IPS-15b (cell line): ENCODE data around the gene RABIF.
"Not testable (repeated sequence)": the region's sequence is repeated elsewhere in the genome, so short reads cannot be mapped to it uniquely, and the experiment has no call there.

Experiments used
- H3K27me3 ChIP-seq: one replicate; pipeline ENCODE4 v1.6.1; 2013; ENCODE audit warnings: low read length; ENCODE audit not compliant: control insufficient read depth, insufficient read depth
- H3K36me3 ChIP-seq: one replicate; pipeline ENCODE4 v1.6.1; 2013; ENCODE audit warnings: low read length; ENCODE audit not compliant: control insufficient read depth, insufficient read depth
- H3K4me1 ChIP-seq: one replicate; pipeline ENCODE4 v1.6.1; 2013; ENCODE audit warnings: mild to moderate bottlenecking, low read length; ENCODE audit not compliant: control insufficient read depth, insufficient read depth
- H3K4me3 ChIP-seq: one replicate; pipeline ENCODE4 v1.5.1; 2013; ENCODE audit warnings: low read depth, low read length
- H3K9ac ChIP-seq: one replicate; pipeline ENCODE4 v1.6.1; 2013; ENCODE audit warnings: low read depth, mild to moderate bottlenecking, low read length
- H3K9me3 ChIP-seq: one replicate; pipeline ENCODE4 v1.6.1; 2013; ENCODE audit warnings: mild to moderate bottlenecking, low read length; ENCODE audit not compliant: control insufficient read depth, insufficient read depth

Gene RABIF

DNA sequence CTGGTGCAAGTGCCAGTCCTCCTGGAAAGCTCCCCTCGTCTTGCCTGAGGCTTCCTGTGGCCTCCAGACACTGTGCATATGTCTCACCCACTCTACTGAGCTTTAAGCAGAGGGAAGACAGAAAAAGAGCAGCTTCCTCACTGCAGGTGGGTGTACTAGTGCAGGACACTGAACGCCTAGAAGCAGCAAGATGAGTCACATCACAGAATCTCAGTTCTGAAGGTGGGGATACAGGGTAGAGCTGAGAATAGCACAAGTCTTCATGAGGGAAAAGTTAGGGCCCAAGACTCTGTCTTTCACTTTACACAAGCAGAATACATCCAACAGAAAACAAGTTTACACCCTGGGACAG lies 40.8 kb downstream of the RABIF start:
- Histone ChIP-seq H3K4me1 (no peaks in the 10 kb centered on the region), H3K9ac (no peak overlapping the region), H3K27me3 (no peaks in the 10 kb centered on the region)

DNA sequence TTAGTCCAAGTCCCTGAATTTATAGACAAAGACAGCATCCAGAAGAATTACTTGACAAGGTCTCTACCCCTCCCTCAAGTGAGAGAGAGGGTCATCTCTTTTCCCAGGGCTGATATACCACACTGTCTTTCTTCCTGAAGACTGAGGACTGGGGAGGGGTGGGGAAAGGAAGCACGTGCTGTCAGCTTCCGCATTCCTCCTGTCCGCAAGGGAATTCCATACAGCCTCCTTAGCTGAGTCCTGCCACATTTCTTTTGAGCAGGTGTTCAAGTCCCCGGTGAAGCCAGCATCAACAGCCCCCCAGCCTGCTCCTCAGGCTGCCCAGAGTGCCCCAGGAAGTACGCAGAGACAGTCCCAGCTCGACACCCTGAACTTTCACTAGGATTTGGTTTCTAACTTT lies 44.0 kb downstream of the RABIF start:
- Histone ChIP-seq H3K4me1 (no peaks in the 10 kb centered on the region), H3K4me3 (no peak overlapping the region), H3K27me3 (no peaks in the 10 kb centered on the region), H3K9ac (no peak overlapping the region), H3K36me3 (no peaks in the 10 kb centered on the region), H3K9me3 (no peaks in the 10 kb centered on the region)

More for the DNA sequence above, 40.8 kb downstream of the RABIF start:
- Histone ChIP-seq H3K9me3 (no peaks in the 10 kb centered on the region), H3K36me3 (no peaks in the 10 kb centered on the region), H3K4me3 (no peak overlapping the region)

DNA sequence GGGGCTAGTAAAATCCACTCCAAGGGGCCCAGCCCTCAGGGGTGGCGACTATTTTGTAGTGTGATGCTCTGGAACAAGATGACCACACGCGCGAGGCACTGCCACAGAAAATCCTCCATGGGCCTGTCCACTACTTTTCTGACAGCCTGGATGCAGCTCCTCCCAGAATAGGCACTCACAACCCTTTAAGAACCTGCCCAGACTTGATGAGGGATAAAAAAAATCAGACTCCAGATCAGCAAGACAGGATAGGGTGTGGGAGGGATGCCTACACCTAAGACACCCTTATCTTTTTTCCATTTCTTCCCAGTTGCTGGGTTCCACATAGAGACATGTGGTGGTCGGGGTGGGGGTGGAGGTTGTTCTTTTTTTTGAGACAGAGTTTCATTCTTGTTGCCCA lies 44.7 kb downstream of the RABIF start:
- Histone ChIP-seq H3K9me3 (no peaks in the 10 kb centered on the region), H3K4me1 (no peaks in the 10 kb centered on the region), H3K4me3 (no peak overlapping the region), H3K9ac (no peak overlapping the region), H3K27me3 (no peaks in the 10 kb centered on the region), H3K36me3 (no peaks in the 10 kb centered on the region)

DNA sequence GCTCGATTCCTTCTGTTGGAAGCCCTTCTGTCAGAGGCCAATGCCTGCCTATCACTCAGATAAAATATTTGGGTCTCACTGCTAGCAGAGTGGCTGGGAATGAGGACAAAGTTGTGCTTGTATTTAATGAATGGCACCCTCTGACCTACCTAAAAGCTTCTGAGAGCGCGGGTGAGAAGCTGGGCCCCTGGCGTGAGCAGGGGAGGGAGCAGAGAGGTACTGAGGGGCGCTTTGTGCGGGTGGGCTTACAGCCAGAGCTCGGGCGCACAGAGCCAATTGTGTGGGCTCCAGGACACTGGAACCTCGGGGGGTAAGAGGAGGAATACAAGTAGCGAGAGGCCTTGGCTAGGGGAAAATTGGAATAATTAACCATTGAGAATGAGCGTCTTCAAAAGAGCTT lies 45.9 kb downstream of the RABIF start:
- H3K4me1 ChIP-seq, result no peaks in the 10 kb centered on the region
- no peak overlapping the region for H3K4me3 ChIP-seq
- H3K9ac ChIP-seq, result no peak overlapping the region
- H3K9me3 ChIP-seq, result no peaks in the 10 kb centered on the region
- H3K27me3 ChIP-seq, result no peaks in the 10 kb centered on the region
- no peaks in the 10 kb centered on the region for H3K36me3 ChIP-seq

DNA sequence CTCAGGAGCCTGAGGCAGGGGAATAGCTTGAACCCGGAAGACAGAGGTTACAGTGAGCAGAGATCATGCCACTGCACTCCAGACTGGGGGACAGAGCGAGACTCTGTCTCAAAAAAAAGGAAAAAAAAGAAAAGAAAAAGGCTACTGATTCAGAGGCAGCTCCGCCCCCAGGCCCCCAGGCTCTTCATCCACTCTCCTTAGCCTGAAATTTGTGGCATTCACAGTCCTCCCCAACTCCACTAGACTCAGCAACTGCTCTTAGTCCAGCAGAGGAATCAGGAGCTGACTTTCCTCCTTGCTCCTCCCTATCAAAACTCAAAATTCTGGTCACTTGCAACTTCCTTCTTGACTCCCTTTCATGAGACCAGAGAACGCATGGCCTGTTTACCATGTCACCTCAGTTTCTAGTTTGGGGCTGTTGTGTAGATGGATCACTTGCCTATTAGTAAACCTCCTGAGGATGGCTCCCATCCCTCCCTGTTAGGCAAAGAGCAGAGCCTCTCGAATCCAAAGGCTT lies 51.1 kb downstream of the RABIF start:
- H3K9me3 ChIP-seq, result no peaks in the 10 kb centered on the region
- no peaks in the 10 kb centered on the region for H3K27me3 ChIP-seq
- no peaks in the 10 kb centered on the region for H3K36me3 ChIP-seq
- H3K4me1 ChIP-seq, result no peaks in the 10 kb centered on the region
- H3K9ac ChIP-seq, result no peak overlapping the region
- H3K4me3 ChIP-seq, result no peak overlapping the region

DNA sequence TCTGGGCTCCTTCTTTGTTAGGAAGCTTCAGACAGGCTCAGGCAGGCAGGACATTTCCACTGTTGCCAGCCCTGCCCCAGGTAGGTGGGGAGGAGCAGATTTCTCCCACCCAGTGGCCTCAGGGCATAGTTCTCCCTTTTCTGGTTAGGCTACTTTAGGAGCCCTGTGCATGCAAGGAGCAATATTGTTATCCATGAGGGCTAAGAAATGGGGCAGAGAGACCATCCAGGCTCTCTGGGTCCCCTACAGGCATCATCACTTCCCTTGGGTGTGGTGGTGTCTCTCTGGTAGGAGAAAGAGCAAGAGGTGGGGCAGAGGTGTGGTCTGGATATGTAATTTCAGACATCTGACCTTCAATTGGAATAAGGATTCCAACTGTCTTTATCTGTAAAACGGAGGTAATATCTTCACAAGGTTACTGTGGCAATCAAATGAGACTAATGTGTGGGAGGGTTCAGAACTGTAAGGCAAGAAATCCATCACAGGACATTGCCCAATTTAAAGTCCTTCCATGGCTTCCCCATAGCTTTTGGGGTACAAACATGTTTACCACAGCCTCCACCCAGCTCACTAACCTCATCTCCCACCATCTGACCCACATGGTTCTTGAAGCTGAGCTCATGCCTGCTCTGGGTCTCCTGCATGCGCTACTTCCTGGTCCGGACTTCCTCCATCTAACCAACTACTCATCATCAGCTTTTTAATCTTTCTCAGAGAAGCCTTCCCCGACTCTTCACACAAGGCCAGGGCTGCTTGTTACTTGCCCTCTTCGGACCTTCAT lies 52.1 kb downstream of the RABIF start:
- Histone ChIP-seq H3K9me3 (no peaks in the 10 kb centered on the region), H3K36me3 (no peaks in the 10 kb centered on the region), H3K27me3 (no peaks in the 10 kb centered on the region), H3K9ac (no peak overlapping the region), H3K4me1 (no peaks in the 10 kb centered on the region), H3K4me3 (no peak overlapping the region)

DNA sequence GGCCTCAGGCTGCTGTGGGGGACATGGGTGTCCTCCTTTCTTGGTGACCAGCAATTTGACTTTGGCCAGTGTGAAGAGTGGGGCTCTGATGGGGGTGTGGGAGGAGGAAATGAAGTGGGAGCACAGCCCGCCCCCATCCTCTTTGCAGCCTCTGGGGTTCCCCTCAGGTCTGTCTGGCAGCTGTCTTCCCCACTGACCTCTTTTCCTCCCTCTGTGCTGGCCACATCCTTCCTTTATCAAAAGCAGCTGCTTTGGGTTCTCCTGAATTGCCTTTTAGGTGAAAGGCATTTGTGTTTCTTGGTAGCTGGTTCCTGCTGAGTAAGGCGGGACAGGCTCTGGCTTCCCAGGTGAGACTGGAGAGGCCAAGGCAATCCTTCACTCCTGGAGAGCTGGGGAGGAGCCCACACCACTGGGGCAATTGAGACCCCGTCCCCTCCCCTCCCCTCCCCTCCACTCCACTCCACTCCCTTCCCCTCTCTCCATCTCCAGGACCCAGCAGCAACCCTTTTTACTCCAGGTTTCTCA lies 53.3 kb downstream of the RABIF start:
- H3K9me3 ChIP-seq, result no peaks in the 10 kb centered on the region
- H3K27me3 ChIP-seq, result no peaks in the 10 kb centered on the region
- no peak overlapping the region for H3K9ac ChIP-seq
- no peaks in the 10 kb centered on the region for H3K36me3 ChIP-seq
- no peaks in the 10 kb centered on the region for H3K4me1 ChIP-seq
- H3K4me3 ChIP-seq, result no peak overlapping the region

DNA sequence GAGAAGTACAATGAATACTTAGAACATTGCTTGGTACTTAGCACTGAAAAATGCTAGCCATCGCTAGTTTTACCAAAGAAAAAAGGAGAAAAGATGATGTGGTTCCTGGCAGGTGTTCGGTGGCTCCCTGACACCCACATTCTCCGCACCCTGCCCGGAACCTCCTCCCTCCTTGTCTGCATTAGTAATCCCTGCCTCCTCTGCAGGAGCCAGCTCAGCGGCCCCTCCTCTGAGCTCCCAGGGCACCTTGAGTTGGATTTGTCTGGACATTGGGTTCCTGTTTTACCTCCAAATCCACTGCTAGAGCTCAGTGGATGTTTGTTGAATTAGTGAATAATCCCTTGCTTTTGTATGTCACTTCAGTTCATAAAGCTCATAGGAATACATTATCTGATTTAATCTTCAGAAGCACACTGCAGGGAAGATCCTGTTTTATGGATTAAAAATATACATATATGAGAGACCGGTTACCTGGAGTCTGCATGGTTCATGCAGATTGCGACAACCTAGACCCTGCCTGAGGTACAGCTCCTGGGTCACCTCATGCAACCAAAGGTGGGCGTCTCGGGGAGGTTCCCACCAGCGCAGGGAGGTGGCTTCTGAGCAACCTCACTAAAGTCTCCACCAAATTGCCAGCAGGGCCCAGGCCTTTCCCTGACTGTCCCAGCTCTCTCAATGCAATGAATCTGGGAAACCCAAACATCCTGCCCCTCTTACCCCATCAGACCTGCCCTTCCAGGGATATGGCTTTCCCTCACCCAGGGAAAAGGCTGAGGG lies 54.0 kb downstream of the RABIF start:
- Histone ChIP-seq H3K27me3 (no peaks in the 10 kb centered on the region), H3K9me3 (no peaks in the 10 kb centered on the region), H3K4me3 (no peak overlapping the region), H3K9ac (no peak overlapping the region), H3K4me1 (no peaks in the 10 kb centered on the region), H3K36me3 (no peaks in the 10 kb centered on the region)

DNA sequence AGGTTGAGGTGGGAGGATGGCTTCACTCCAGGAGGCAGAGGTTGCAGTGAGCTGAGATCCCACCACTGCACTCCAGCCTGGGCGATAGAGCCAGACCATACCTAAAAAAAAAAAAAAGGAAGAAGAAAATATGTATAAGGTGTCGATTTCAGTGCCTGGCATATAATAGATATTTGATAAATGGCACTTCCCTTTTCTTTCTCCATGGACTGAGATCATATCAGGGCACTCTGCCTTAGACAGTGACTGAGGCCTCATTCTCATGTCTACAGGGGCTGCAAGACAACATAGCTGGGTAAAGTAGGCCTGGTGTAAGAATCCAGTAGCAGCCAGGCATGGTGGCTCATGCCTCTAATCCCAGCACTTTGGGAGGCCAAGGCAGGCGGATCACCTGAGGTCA lies 57.0 kb downstream of the RABIF start:
- Histone ChIP-seq H3K4me3 (no peak overlapping the region), H3K9ac (no peak overlapping the region), H3K4me1 (no peaks in the 10 kb centered on the region)

DNA sequence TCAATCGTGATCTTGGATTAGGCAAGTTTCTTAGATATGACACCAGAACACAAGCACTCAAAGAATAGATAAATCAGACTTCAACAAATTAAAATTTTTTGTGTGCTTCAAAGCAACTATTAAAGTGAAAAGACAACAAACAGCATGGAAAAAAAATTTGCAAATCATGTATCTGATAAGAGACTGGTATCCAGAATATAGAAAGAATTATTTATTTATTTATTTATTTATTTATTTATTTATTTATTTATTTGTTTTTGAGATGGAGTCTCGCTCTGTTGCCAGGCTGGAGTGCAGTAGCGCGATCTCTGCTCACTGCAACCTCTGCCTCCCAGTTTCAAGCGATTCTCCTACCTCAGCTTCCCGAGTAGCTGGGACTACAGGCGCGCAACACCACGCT lies 59.7 kb downstream of the RABIF start:
- not testable (repeated sequence) for H3K27me3 ChIP-seq, H3K4me1 ChIP-seq, H3K9ac ChIP-seq, H3K36me3 ChIP-seq, H3K9me3 ChIP-seq, H3K4me3 ChIP-seq

More for the DNA sequence above, 57.0 kb downstream of the RABIF start:
- Histone ChIP-seq H3K36me3 (no peaks in the 10 kb centered on the region), H3K9me3 (no peaks in the 10 kb centered on the region), H3K27me3 (no peaks in the 10 kb centered on the region)
